Fibroblast of skin of back (primary cell): ENCODE data around the gene TBCA. TPM values are rescaled to one million over a fixed set of nuclear protein-coding genes. Genes with fewer than 3 reads are reported as not detected.

Experiments
- DNase-seq: peaks from one replicate; pipeline ENCODE4 v3.0.0-alpha.2; 2013
- polyA plus RNA-seq, 2 experiments: library from polyadenylated mRNA; unstranded; fragments of 120-200 nt; gene quantifications; one replicate each; pipeline ENCODE4 v1.2.1, GENCODE V29; 2013; ENCODE audit not compliant: insufficient read length in 2 of 2

TBCA gene, protein sequence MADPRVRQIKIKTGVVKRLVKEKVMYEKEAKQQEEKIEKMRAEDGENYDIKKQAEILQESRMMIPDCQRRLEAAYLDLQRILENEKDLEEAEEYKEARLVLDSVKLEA
- 171 TPM for polyA plus RNA-seq (2013, experiment 1 of 2; ENCODE audit: insufficient read length)
- polyA plus RNA-seq (2013, experiment 2 of 2; ENCODE audit: insufficient read length) = 192 TPM

DNA sequence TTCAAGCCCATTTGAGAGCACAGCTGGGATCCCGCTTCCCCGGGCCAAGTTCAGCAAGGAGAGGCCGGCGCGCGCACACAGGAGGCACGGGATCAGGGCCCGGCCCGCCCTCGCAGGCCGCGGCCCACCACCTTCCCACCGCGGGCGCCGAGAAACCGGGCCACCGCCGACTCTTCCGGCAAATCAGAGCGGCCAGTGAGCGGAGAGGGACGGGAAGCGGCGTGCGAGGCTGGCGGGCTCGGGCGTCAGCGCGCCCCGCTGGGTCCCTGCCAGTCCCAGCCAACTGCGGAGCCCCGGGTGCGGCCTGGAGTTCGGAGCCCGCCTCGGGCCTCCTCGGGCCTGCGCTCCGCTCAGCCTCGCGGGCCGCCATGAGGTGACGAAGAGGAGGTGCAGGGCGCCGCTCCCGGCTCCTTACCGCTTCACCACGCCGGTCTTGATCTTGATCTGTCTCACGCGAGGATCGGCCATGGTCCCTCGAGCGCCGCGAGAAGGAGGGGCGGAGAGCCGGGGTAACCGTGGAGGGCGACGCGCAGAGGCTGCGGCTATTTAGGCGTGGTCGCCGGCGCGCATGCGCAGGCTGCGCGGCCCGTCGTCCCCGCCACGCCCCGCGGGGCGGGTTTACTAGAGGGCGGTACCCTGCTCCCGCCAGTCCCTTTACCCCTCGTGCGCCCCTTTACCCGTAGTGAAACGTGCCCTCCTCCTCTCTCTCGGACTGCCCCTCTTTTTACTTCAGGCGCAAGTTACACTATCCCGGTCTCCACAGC lies at the start of gene TBCA:
TSS of gene TBCA (minus strand) at position 550 of the 764 bp plus-strand sequence. CDS start at position 468, 82 bp downstream.
- peak; percentile 89 for DNase-seq

DNA sequence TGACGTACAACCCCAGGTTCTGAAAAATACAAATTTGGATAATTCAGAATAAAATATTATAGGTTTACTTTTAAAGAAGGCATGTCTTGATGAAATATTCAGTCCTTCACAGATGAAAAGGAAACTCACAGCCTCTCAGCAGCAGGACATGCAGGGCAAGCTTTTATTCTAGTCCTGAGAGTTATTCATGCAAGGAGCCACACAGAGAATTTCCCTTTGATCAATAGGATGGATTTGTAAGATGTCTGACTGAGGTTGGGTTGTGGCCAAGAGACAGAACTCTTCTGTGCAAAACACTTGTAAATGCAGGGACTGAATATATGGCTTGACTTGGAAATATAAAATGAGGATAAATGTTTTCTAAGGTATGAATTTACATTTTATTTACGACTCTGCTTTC lies 48.8 kb upstream of the TBCA start:
- DNase-seq = no peak

DNA sequence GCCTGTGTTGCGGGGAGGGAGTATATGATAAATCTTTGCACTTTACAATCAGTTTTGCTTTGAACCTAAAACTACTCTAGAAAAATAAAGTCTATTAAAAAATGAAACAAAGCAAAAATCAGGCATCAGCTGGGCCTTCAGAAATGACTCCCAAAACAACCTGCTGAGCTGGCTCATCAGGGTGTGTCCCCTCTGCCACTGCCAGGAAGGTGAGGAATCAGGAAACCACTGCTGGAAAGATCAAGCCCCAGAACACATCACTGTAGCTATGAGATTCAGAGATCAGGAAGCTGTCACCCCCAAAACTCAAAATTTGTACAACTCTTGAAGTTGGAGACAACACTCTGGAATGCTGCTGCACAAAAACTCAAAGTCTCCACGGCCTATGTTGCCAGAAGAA lies 40.5 kb upstream of the TBCA start:
- DNase-seq = no peak

DNA sequence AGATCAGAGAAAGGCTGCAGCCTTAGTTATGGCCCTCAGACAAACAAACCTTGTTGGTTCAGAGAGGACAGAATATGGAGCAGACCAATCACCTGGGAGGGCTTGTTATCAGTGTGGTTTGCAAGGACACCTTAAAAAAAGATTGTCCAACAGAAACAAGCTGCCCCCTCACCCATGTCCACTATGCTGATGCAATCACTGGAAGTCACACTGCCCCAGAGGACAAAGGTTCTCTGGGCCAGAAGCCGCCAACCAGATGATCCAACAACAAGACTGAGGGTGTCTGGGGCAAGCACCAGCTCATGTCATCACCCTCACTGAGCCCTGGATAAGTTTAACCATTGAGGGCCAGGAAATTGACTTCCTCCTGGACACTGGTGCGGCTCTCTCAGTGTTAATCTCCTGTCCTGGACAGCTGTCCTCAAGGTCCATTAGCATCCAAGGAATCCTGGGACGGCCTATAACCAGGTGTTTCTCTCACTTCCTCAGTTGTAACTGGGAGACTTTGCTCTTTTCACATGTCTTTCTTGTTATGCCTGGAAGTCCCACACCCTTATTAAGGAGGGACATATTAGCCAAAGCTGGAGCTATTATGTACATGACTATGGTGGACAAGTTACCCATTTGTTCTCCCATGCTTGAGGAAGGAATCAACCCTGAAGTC lies 36.9 kb upstream of the TBCA start:
- DNase-seq = no peak

DNA sequence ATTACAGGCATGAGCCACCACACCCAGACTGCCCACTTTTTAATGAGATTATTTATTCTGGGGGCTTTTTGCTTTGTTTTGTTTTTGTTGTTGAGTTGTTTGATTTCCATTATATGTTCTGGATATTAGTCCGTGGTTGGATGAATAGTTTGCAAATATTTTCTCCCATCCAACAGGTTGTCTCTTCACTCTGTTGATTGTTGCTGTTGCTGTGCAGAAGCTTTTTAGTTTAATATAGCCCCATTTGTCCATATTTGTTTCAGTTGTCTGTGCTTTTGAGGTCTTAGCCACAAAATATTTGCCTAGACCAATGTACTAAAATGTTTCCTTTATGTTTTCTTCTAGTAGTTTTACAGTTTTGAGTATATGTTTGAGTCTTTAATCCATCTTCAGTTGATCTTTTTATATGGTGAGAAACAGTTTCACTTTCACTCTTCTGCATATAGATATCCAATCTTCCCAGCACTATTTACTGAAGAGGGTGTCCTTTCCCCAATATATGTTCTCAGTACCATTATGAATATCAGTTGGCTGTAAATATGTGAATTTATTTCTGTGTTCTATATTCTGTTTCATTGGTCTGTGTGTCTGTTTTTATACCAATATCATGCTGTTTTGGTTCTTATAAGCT lies 30.2 kb upstream of the TBCA start:
- no peak for DNase-seq

DNA sequence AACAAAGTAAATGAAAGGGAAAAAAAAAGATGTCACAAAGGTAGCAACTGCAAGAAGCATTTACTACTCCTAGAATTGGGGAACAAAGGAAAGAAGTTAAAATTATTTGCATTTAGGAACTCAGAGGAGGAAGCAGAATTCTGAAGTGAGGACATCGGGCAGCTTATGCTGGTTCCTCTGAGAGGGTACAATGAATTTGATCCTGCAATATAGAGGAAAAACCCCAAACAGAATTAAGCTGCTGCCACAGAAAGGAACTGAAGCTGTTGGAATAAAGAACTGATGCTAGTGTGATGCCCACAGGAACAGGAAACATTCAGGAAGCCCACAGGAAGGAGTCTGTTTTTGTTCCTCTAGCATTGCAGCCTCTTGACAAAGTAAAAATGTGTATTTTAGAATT lies 22.3 kb upstream of the TBCA start:
- no peak for DNase-seq

DNA sequence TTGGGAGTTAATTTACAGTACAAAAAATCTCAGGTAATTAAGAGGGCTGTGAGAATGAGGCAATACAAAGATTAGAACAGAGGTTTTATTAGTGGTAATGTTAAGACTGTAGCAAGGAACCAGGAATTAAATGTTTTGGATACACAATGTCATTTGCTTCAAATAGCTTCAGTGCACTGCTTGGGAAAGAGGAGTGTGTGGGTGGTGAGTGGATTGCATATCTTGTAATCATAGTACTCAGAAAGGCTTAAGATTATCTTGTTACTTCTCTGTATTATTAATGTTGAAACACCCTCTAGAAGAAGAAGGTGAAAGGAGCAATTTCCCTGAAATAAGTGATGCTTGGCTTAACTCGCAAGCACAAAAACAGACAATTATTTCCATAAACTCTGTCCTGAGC lies 21.0 kb upstream of the TBCA start:
- no peak for DNase-seq

DNA sequence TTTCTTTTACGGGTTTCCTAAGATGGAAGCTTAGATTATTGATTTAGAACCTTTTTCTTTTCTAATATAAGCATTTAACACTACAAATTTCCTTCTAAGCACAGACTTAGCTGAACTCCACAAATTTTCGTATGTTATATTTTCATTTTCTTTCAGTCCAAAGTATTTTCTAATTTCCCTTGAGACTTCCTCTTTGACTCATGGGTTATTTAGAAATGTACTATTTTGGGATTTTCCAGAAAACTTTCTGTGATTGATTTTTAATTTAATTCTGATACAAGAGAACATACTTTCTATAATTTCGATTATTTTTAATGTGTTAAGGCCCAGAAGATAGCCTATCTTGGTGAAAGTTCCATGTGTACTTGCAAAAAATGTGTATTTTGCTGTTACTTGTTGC lies 19.7 kb upstream of the TBCA start:
- no peak for DNase-seq

DNA sequence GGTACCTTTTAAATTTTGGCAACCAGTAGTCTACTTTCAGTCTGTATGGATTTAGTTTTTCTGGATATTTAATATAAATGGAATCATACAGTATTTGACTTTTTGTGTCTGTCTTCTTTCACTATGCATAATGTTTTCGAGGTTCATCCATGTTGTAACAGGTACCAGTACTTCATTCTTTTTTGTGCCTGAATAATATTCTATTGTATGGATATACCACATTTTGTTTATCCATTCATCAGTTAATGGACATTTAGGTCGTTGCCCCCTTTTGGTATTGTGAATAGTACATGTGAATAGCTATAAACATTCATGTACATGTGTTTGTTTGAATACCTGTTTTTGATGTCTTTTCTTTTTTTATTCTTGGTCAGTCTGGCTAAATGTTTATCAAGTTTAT lies 19.1 kb upstream of the TBCA start:
- DNase-seq = no peak

DNA sequence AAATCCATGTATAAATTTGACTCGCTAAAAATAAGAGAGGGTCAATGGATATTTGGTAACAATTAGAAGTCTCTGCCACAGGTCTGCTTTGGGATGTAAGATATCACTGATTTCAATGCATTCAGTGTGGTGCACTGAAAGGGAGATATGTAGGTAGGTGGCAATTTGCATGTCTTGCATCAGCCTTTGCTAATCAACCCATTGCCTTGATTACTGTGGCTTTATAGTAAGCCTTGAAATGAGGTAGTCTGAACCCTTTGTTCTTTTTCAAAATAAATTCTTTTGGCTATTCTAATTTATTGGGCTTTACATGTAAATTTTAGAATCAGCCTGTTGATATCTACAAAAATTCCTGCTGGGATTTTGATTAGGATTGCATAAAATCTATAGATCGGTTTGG lies 15.8 kb upstream of the TBCA start:
- no peak for DNase-seq

DNA sequence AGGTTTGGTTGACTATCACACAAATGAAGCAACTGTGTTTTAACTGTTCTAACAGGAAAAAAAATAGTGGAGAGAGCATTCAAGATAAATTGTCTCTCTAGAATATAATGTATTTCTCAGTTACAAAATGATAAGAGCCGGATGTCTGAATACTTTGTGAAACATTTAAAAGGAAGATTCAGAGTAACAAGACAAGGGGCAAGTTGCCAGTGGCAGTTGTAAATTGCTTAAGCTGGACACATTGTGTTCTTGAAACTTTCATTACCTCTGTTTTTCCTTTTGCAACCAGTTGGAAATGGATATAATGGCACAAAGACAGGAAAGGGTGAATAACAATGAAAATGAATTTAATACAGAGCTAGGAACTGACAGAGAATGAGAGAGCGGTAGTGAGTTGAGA lies 15.2 kb upstream of the TBCA start:
- DNase-seq = no peak

DNA sequence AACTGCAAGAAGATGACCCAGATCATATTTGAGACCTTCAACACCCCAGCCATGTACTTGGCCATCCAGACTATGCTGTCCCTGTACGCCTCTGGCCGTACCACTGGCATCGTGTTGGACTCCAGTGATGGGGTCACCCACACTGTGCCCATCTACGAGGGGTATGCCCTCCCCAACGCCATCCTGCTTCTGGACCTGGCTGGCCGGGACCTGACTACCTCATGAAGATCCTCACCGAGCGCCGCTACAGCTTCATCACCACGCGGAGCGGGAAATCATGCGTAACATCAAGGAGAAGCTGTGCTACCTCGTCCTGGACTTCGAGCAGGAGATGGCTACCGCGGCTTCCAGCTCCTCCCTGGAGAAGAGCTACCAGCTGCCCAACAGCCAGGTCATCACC lies 9.1 kb upstream of the TBCA start:
- DNase-seq = no peak

DNA sequence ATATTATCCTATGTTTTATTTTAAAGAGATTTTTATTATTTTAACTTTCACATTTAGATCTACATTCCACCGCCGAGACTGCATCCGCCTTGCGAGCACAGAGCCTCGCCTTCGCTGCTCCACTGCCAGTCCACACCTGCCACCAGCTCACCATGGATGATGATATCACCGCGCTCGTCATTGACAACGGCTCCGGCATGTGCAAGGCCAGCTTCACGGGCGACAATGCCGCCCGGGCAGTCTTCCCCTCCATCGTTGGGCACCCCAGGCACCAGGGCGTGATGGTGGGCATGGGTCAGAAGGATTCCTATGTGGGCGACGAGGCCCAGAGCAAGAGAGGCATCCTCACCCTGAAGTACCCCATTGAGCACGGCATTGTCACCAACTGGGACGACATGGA lies 8.6 kb upstream of the TBCA start:
- DNase-seq = no peak

DNA sequence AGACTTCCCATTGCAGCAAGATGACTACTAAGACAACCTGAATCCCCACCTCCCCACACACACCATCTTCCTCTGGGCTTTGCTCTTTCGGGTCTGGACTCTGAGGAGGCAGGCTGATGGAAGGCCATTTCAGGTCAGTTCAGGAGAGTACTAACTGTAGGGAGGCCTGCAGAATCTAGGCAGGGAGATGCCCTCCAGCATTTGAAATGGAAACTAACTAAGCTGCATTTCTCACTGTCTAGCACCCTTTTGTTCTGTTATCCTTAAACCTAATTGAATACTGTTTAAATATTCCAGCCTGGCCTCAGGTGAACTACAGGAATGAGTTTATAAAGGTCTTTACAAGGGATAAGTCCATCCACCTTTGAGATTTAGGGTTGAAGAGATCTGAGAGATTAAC lies 4.9 kb upstream of the TBCA start:
- DNase-seq = no peak

DNA sequence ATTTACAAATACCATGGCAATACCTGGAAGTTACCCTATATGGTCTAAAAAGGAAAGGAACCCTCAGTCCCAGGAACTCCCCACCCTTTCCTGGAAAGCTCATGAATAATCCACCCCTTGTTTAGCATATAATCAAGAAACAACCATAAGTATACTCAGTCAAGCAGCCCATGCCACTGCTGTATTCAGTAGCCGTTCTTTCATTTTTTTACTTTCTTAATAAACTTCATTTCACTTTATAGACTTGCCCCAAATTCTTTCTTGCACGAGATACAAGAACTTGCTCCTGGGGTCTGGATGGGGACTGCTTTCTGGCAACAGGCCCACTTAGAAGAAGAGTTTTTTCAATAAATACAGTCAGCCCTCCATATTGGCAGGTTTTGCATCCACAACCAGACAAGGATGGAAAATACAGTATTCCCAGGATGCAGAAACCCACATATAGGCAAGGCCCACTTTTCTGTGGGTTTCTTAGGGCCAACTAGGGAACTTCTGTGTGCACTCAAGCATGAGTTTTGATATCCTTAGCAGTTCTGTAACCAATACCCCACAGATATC lies 2.8 kb upstream of the TBCA start:
- no peak for DNase-seq

DNA sequence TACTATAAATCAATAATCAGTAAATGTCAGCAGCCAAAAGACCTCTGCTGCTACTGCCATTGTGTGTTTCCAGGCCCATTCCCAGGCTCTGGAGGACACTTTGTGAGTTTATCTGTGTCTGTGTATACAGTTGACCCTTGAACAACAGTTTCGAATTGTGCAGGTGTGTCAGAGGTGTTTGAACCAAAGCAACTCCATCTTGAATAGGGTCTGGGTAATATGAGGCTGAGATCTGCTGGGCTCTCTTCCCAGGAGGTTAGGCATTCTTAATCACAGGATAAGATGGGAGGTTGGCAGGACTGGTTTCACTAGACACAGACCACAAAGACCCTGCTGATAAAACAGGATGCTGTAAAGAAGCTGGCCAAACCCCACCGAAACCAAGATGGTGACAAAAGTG lies 2.3 kb upstream of the TBCA start:
- DNase-seq = no peak

DNA sequence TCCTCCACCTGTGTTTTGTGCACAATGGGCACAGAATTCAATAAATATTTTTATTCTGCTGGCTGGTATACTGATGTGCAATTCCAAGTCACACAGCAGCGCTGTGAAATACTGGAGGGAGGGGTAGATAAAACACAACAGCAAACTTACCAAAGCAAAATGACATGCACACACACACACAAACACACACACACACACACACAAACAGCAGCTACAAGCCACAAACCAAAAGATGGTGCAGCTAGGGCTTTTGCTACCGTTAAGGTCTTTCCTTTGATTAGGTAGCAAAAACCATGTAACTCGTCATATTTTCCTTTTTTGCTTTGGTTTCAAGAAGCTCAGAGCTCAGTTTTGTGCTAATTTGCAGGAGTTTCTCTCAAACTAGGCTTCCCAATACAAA lies 1.8 kb upstream of the TBCA start:
- no peak for DNase-seq

DNA sequence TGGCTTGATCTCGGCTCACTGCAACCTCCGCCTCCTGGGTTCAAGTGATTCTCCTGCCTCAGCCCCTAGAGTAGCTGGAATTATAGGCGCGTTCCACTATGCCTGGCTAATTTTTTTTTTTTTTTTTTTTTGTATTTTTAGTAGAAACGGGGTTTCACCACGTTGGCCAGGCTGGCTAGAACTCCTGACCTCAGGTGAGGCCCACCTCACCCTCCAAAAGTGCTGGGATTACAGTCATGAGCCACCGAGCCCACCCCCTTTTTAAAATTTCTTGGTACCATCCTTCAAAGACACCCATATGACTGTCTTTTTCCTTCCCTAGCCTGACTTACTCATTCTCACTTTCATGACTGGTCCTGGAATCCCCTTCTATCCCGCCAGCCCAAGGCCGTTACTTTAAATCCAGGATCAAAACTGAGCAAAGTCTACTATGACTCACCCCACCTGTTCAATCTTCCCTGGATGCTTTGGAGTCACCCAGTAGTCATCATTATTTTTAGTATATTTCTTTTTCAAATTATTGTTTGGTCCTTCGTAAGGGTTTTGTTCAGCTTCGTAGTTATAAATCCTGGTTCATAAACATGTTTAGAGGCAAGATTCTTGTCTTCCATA lies 1.2 kb upstream of the TBCA start:
- no peak for DNase-seq

DNA sequence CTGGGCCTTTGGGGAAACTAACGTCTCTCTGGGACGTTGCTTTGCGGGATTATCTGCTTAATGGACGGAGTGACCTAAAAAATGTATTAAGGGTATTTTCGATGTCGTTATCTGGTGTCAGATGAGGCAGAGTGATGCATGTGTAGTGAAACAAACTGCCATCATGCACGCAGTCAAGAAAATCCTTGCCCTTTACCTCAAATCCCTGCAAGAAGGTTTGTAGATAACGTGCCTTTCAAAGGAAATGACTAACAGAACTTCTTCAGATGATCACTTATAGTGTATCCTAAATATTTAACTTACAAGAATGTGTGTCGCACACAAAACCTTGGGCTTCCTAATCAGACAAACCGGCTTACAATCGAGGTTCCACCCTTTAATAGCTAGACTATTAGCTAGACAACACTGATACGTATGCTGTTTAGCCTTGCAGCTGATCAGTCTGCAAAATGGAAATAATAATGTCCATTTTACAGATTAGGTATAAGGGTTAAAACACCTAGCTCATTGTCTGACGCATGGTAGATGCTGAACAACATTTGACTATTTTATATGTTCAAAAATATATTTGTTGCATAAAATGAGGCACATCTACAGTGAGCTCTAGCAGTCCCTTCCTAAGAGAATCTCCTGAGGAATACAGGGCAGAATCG lies 541 bp upstream of the TBCA start:
- no peak for DNase-seq

DNA sequence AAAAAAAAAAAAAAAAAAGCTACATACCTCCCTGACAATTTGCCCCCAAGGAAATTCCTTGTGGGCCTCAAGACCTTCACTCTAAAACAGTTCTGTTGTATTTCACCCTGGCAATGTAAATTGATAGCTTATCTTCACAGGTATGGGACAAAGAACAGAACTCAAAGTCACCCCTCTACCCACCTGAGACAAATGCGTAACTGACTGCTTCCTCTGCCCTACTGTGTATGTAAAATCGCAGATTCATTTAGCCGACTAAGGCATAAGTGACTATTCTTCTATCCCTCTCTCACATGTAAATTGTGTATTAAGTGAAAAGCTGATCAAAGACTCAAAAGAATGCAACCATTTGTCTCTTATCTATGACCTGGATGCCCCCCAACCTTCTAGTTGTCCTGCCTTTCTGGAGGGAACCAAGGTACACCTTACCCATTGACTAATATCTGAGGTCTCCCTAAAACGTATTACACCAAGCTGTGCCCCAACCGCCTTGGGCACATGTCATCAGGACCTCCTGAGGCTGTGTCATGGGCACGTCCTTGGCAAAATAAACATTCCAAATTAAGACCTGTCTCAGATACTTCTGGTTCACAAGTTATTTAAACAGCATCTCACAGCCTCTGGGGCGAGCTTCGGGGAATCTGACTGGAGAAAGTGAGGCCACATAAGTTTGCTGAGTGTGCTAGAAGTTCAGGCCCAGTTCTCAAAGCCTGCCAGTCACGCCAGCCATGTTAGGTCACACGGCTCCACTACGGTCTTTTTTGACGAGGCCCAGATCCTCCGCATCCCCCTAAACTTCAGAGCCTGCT lies 954 bp downstream of the TBCA start:
- DNase-seq = no peak

DNA sequence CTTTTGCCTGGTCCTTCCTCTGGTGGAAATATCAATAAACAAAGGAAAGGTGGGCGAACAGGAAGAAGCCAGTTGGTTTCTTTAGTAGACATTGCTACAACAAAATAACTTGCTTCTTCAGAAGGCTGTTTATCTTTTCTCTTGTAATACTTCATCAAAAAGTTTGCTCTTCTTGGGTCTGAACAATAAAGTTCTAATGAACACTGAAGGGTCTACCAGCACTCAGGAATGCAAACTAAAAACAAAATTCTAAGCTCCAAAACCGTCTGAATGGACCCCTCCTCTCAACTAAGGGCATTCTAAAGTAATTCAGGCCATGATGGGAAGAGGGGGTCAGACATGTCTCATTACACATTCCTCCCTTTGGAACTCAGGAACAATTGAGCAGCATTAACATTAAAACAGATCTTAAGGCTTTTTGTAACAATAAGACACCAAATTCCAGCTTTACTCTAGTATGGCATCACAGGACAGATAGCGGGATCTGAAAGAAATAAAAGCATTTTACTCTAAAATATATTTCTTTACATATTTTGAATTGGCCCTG lies 2.3 kb downstream of the TBCA start:
- no peak for DNase-seq
